Measurements from ENCODE around the gene CREB3L4.

CREB3L4 gene

DNA sequence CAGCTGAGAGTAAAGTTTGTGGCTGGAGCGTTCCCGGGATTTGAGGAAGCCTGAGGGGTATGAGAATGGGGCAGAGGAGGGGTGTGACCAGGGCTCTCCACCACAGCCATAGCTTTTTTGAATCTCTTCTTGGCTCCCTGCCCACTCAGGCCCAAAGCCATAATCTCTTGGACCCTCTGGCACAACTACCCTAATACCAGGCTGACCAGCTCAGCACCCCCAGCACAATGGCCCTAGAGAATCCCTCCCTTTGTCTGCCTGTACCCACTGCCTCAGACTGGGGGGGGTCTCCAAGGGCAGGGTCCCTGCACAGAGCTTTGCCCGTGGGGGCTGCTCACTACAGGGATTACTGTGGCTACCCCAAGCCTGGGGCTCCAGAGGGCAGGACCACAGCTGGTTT is 28.7 kb upstream of the CREB3L4 start:
- DNase-seq, result no peak

DNA sequence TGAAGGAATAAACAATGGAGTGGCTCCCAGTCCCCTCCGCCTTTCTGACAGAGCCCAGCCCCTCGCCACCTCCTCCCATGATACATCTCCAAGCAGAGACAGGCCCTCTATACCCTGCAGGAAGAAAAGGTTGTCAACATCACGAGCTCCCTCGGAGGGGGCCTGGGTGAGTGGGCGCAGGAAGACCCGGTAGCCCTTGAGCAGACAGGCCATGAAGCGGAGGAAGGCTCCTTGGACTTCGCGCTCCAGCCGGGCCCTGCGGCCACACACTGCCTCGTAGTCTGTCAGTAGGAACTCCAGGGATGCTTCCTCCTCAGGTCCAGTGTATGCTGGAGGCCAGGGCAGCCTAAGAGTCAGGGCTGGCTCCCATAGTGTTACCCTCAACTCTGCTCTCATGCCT is 28.2 kb upstream of the CREB3L4 start:
- no peak for DNase-seq

DNA sequence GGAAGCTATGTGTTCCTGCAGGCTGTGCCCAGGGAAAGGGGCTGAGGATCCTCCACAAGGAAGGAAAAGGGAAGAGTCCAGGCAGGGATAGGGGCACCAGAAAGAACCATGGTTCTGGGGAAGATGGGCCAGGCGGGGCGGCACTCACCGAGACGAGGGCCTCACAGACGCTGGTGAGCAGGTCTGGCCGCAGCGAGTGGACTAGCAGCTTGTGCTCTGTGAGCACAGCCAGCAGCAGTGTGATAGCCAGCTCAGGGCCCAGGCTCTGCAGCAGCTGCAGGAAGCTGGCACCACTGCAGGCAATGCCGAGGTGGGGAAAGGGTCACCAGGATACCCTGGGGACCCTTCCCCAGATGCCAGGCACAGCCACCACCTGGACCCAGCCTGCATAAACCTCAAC is 26.9 kb upstream of the CREB3L4 start:
- DNase-seq, result no peak

- no peak for DNase-seq
Measured at GRCh38 chr1:153941826-153942725, 25.6 kb upstream of the CREB3L4 start.

- DNase-seq, result no peak
Measured at GRCh38 chr1:153942766-153943549, 24.7 kb upstream of the CREB3L4 start.

GRCh38 chr1:153944005-153944826 is 23.5 kb upstream of the CREB3L4 start:
- DNase-seq, result no peak

- DNase-seq, result no peak
Measured at GRCh38 chr1:153944827-153945117, 22.9 kb upstream of the CREB3L4 start.

- DNase-seq, result no peak
Measured at GRCh38 chr1:153945131-153945794, 22.4 kb upstream of the CREB3L4 start.

DNA sequence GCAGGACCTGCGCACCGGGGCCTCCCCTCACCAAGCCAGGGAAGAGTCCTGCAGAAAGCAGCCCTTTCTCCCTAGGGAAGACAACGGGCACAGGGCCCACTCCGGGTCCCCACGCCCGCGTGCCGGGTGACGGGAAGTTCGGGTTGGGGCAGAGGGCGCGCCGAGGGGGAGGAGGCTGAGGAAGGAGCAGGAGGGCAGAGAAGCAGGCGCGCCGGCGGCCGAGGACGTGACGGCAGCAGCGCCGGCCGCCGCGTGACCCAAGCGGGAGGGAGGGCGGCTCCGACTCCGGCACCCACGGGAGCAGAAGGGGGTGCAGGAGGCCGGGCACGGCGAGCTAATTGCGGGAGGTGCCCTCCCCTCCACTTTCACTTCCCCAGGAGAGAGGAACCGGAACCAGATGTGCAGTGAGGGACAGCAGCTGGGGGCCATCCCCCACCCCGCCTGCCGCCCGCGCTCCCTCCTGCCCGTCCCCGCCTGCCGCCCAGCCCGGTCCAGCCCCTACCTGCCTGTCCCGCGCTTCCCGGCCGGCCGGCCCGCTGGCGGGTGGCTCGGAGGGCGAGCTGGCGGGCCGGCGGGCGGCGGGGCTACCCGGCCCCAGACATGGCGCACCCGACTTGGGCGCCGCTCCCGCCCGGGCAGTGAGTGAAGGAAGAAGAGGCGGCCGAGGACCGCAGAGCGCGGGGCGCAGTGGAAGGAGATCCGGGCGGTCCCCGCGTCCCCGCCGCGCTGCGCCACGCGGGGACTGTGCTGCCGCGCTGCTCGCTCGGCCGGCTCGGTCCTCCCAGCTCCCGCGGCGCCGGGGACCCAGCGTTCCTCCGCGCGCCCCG is 21.7 kb upstream of the CREB3L4 start:
- DNase-seq, result peak; percentile 47

DNA sequence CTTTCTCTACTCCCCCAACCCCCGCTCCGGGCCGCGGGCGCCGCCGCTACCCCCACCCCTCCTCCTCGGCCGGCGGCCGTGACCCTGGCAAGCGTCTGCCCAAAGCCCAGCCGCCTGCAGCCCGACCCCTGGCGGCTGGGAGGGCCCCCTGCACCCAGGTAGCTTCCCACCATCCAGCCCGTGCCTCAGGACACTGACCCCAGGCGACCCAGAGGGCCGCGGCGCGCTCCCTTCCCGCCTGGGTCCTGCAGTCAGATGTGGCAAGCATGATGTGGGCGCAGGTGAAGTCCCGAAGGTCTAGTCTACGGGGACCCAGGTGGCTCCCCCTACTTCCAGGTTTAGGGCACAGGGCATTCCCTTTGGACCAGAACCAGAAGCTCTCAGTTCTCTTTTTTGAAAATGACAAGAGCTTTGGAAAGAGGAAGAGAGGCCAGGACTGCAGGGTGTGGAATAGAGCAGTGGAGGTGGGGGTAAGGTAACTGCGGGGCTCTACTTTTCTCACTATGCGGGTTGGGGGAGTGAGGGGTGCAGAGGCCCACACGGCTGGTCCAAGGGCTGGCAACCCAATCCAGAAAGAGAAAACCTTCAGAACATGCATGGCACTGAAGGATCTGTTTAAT is 21.0 kb upstream of the CREB3L4 start, which contains the start of gene DENND4B:
TSS of gene DENND4B (minus strand) at position 97 of the 620 bp plus-strand sequence. CDS start 2,344 bp downstream, outside the sequence.
- DNase-seq, result peak; percentile 70

DNA sequence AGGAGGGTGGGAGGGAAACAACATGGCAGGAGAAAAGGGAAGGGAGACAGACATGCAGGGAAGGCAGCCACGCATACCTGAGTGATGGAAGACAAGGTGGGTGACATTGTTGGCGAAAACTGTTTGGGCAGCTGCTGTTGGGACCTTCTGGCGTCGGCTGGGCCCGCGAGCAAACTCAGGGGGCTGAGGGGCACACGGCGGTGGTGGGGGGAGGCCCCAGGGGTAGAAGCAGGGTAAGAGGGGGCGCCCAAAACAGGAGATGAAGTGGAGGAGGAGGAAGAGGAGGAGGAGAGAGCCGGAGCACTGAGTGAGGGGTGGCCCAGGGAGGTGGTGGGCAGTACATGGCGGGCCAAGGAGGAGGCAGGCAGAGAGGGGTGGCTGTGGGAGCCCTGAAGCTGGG is 16.5 kb upstream of the CREB3L4 start:
- no peak for DNase-seq

DNA sequence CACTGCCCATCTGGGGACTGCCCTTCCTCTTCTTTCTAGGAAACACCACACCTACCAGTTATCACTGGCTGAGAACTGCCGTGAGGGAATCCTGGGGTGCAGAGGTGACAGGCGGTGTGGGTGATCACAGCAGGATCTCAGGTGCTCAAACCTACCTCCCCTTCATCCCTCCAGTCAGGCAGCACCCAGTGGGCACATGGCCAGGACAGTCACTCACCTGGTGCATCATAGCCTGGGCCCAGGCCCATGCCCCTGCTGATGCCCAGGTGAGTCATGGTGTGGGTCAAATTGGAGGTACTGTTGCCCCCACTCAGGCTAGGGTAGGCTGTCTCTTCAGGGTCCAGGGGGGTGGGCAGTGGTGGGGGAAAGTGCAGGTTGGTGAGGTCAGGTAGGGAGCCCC is 15.9 kb upstream of the CREB3L4 start:
- DNase-seq, result no peak

DNA sequence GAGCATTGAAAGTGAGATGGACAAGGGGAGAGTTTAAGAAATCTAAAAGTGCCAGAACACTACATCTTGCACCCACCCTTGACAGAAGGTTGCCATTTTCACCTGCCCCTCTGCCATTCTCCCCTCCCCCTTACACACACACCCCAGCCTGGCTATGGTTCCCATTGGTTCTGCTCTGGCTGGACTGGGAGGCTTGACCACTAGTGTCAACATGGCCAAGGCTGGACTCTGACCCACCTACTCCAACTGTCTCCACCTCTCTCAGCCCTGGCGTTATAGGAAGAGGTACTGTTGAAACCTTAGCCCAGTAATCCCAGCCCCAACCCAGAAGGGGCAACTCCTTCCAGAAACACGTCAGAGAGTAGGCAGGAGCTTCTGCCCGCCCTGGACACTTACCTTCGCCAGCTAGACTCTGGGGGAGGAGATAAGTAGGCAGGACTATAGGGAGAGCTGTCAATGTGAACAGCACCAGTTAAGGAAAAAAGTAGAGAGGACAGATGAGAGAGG is 13.8 kb upstream of the CREB3L4 start:
- DNase-seq, result no peak

DNA sequence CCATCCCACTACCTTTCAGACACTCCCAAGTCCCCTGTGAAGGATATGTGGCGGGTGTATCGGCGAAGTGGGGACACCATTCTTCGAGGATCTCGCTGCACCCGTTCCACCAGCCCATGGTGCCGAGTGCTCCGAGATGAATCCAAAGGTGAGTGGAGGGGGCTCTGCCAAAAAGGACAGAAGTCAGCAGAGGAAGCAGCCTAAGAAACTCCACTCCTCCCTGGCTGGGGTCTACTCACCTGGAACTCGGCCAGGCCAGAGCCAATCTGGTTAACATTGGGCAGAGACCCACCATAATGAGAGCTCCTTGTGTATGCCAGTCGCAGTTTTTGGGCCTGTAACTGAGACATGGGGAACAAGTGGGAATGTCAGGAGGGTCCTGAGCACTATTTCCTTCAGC is 12.9 kb upstream of the CREB3L4 start:
- DNase-seq, result no peak

DNA sequence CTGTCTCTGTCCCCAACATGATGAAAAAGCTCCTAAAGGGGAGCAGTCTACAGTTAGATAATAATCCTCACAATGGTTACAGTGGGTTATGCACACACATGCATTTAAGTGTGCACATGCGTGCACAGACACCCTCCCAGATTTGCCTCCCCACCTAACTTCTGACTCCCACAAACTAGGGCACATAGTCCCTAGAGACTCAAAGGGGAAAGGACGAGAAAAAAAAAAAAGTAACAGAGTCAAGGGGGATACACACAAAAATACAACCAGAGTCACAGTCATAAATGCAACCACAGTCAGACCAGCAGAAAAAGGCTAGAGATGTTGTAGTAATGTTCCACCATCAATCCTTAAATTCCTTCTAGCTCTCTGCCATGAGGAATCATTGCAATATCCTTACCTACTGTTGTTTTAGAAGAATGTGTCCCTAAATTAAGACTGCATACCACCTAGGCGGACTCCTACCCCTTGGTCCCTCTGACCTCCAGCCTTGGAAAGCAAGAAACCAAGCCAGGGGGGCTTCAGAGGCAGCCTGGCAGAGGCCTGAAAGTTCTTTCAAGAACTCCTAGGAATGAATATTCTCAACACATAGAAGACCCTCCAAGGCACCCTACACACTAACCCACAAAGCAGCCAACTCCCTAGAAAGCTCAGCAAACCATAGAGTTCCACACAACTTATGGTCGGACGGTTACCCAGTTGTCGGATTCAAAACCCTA is 10.5 kb upstream of the CREB3L4 start:
- DNase-seq, result no peak

- no peak for DNase-seq
Measured at GRCh38 chr1:153957744-153958110, 10.0 kb upstream of the CREB3L4 start.

DNA sequence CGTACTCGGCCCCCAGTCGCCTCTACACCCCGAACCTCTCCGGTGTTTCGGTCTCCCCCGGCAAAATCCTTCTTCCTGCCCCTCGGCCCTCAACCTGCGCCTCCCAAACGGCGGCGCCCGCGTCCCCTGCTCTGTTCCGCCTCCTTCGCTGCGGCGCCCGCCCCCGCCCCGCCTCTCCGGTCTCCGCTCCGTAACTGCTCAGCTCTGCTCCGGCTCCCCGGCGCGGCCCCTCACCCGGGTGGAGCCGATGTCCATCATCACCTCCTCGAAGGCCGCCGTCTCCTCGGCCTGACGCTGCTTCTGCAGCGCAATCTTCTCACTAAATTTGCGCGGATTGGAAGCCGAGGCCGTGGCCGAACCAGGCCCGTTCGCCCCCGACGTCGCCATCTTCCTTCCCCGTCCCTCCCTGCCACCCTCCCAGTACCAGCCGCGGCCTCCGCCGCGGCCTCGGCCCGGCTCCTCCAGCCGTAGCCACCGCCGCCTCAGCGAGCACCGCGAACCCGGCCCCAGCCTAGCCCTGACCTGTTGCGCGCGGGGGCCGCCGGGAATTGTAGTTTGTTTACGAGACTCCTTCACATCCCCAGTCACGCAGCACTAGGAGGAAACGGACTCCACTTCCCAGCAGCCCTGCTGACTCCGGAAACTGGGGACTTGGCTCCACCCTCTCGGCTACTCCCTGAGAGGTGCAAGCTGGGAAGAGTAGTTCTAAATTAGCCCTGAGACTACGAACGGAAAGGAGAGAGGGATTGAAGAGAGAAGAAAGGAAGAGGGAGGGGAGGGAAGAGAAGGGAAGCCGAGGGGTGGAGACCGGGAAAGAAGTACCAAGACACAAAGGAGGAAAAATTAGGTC is 9.4 kb upstream of the CREB3L4 start, which contains the start of gene CRTC2:
TSS of gene CRTC2 (minus strand) at position 502 of the 850 bp plus-strand sequence. CDS start at position 387, 115 bp downstream.
- peak; percentile 99 for DNase-seq

GRCh38 chr1:153958961-153959260 is 8.8 kb upstream of the CREB3L4 start:
- DNase-seq, result no peak

DNA sequence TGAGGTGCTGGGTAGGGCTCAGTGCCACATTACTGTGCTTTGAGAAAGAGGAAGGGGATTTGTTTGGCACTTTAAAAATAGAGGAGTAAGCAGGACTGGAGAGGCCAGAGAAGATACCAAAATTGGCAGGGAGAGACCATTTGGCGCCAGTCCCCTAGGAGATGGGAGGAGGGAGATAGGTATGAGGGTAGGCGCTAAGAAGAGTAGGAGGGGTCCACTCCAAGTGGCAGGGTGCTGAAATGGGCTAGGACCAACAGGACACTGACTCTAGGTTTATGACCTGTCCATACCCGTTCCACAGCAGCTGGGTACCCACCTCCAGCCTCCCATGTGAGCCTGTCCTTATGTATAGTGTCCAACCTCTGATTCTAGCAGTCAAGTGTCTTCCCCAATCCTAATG is 8.2 kb upstream of the CREB3L4 start:
- peak; percentile 4 for DNase-seq

- DNase-seq, result no peak
Measured at GRCh38 chr1:153960206-153960605, 7.5 kb upstream of the CREB3L4 start.
